Cardiac muscle cell (in vitro differentiated cells and primary cell): Measurements from ENCODE around the gene FHL3. TPM values are rescaled to one million over a fixed set of nuclear protein-coding genes. Genes with fewer than 3 reads are reported as not detected.
A peak's percentile ranks its signal among the peaks of the same experiment; 100 is the strongest.

Experiments
- DNase-seq, 2 donors: peaks; one replicate each; pipeline versions ENCODE4 v3.0.0 to v3.0.0-alpha.2; 2010 to 2017; ENCODE audit warnings: low read depth in 1 of 2, low spot score in 1 of 2
- H3K27ac ChIP-seq: fragments of 200-600 bp; sonication (generic); 2 replicates; pipeline ENCODE4 v1.5.1; 2016
- H3K27me3 ChIP-seq: fragments of 200-600 bp; sonication (generic); 2 replicates; pipeline ENCODE4 v1.6.0; 2016; ENCODE audit warnings: control low read depth
- H3K36me3 ChIP-seq: fragments of 200-600 bp; sonication (generic); 2 replicates; pipeline ENCODE4 v1.5.1; 2016; ENCODE audit warnings: control low read depth
- H3K4me1 ChIP-seq: fragments of 200-600 bp; sonication (generic); 2 replicates; pipeline ENCODE4 v1.8.1; 2017; ENCODE audit warnings: low read depth, mild to moderate bottlenecking, mixed run types
- H3K4me3 ChIP-seq: fragments of 200-600 bp; sonication (generic); 2 replicates; pipeline ENCODE4 v1.5.1; 2016; ENCODE audit warnings: mild to moderate bottlenecking
- H3K9me3 ChIP-seq: fragments of 200-600 bp; sonication (generic); 2 replicates; pipeline ENCODE4 v1.5.1; 2017; ENCODE audit warnings: low read depth, mild to moderate bottlenecking, control low read depth
- CTCF ChIP-seq: IDR thresholded peaks from 2 replicates; pipeline ENCODE4 v1.5.1; 2012; ENCODE audit warnings: low read depth, mild to moderate bottlenecking, low read length
- polyA plus RNA-seq: library from polyadenylated mRNA; unstranded; fragments of >200 nt; fragmentation: Nextera tagmentation; extraction: Ambion mirVana; gene quantifications from 2 replicates; pipeline ENCODE4 v1.2.1, GENCODE V29; 2016
- total RNA-seq: library from RNA; depleted of rRNA; stranded (reverse); fragments of >200 nt; gene quantifications from 2 replicates; pipeline ENCODE4 v1.2.3, GENCODE V29; 2016

The FHL3 gene
- total RNA-seq = 27.5 and 47.4 TPM in 2 replicates
- polyA plus RNA-seq = 33.0 and 38.6 TPM in 2 replicates

DNA sequence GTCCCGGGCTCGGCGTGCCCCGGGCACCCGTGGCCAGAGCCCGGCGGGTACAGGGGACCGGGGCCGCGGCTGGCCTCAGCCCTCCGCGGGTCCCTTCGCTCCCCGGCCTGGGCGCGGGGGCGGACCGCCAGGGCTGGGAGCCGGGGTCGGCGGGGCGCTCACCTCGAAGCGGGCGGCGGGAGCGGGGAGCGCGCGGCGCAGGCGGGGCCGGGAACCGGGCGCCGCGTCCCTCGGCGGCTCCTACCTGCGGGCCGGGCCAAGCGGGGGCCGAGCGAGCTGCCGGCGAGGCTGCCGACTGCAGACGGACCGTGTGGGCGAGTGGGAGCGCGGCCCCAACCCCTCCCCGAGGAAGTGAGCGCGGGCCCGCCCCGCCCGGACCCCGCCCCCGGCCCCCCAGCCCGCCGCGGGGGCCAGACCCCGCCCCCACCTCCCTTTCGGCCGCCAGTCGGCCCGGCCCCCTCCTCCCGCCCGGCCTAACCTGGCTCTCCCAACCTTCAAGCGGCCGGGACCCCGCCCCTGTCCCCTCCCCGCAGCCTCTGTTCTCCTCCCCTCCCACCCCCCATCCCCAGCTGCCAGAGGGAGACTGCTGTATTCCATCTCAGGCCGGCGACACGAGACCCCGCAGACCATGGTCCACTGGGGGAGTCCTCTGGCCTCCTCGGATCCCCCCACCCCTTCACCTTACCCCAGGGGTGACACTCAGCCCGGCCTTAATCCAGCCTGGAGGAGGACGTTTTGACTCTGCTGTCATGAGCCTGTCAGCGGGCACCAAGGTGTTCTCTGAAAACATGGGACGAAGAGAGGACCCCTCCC is at the start of gene FHL3:
TSS of gene FHL3 (minus strand) at position 320 of the 813 bp plus-strand sequence. CDS start 6,102 bp downstream, outside the sequence.
- Histone ChIP-seq H3K4me3 (peak within 1 kb of the TSS; percentile 88), H3K9me3 (no peaks in the 10 kb centered on the region), H3K27ac (peak within 1 kb of the TSS; percentile 84), H3K4me1 (peaks cover 39% of the 10 kb centered on the region), H3K27me3 (no peaks in the 10 kb centered on the region), H3K36me3 (no peaks in the 10 kb centered on the region)
- peak; percentile 82 to 90 for DNase-seq
- no peak for TF ChIP-seq CTCF

DNA sequence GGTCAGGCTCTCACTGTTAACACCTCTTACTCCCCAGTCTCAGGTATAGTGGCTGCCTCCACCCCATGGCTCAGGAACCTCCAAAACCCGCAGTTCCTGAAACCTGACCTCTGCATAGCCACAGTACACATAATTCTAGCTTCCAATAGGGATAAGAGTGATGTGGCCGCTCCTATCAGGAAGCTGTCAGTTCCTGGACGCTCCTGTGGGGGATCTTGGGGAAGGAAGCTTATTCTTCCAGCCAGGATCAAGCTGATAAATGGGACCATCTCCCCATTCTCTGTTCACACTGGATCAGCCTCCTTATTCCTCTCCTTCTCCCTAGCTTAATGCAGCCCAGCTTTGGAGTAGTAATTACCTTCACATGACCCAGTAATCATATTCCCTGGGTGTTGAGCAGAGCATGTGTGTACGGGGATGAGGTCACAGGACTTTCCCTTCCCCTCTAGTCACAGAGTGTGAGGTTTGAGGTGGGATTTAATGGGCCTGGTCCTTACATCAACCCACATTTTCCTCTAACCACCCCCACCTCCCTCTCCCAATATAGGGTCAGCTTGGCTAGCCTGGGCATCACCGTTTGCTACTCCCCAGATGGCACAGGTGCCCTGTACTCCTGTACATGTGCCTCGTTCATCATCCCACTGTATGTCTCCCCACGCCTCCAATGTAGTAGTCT is 48.2 kb upstream of the FHL3 start:
- H3K27me3 ChIP-seq = peaks cover 32% of the 10 kb centered on the region
- no peak overlapping the region for H3K4me3 ChIP-seq
- no peaks in the 10 kb centered on the region for H3K9me3 ChIP-seq
- TF ChIP-seq CTCF = no peak
- H3K36me3 ChIP-seq = no peaks in the 10 kb centered on the region
- H3K27ac ChIP-seq = no peak overlapping the region
- no peaks in the 10 kb centered on the region for H3K4me1 ChIP-seq
- DNase-seq = no peak

- no peak for TF ChIP-seq CTCF
- H3K36me3 ChIP-seq = no peaks in the 10 kb centered on the region
- no peak overlapping the region for H3K4me3 ChIP-seq
- no peaks in the 10 kb centered on the region for H3K4me1 ChIP-seq
- H3K27ac ChIP-seq = no peak overlapping the region
- DNase-seq = no peak
- H3K27me3 ChIP-seq = peaks cover 39% of the 10 kb centered on the region
- no peaks in the 10 kb centered on the region for H3K9me3 ChIP-seq
Observed at GRCh38 chr1:38052750-38053415, 47.6 kb upstream of the FHL3 start.

DNA sequence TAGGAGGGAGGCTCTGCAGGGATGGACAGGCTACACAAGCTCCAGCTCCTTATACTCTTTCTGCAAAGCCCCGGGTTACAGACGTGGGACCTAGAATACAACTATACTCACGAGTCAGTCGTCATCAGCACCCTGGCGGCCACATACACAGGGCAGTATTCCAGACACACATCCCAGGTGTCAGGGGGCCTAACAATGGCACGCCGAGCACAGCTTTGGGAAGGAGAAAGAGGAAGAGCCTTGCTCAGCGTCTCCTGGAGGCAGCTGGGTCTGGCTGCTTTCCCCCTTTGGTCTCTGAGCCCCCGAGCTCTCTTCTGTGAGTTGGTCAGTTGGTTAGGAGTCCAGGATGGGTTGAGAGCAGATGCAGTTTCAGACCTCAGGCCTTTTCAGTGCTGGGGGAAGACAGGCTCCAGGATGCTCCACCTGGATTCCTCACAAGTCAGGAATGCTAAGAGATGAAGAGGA is 45.8 kb upstream of the FHL3 start:
- Histone ChIP-seq H3K36me3 (no peaks in the 10 kb centered on the region), H3K27ac (no peak overlapping the region), H3K4me1 (no peaks in the 10 kb centered on the region), H3K4me3 (no peak overlapping the region), H3K9me3 (no peaks in the 10 kb centered on the region), H3K27me3 (peaks cover 54% of the 10 kb centered on the region)
- DNase-seq = no peak
- TF ChIP-seq CTCF = no peak

- Histone ChIP-seq H3K27me3 (peaks cover 60% of the 10 kb centered on the region), H3K9me3 (no peaks in the 10 kb centered on the region), H3K4me3 (no peak overlapping the region), H3K27ac (no peak overlapping the region), H3K36me3 (no peaks in the 10 kb centered on the region), H3K4me1 (no peaks in the 10 kb centered on the region)
- no peak for TF ChIP-seq CTCF
- DNase-seq = no peak
Observed at GRCh38 chr1:38050397-38051078, 45.2 kb upstream of the FHL3 start.
